ENCODE results near the gene POLR3A. TPM values are rescaled to one million over a fixed set of nuclear protein-coding genes. Genes with fewer than 3 reads are reported as not detected.

The POLR3A gene
- total and polyA plus RNA-seq, 2 of the 13 experiments (the other 11 are each of a cell fraction or from before 2014, with no cell fraction given), result 13.6 to 19.2 TPM

DNA sequence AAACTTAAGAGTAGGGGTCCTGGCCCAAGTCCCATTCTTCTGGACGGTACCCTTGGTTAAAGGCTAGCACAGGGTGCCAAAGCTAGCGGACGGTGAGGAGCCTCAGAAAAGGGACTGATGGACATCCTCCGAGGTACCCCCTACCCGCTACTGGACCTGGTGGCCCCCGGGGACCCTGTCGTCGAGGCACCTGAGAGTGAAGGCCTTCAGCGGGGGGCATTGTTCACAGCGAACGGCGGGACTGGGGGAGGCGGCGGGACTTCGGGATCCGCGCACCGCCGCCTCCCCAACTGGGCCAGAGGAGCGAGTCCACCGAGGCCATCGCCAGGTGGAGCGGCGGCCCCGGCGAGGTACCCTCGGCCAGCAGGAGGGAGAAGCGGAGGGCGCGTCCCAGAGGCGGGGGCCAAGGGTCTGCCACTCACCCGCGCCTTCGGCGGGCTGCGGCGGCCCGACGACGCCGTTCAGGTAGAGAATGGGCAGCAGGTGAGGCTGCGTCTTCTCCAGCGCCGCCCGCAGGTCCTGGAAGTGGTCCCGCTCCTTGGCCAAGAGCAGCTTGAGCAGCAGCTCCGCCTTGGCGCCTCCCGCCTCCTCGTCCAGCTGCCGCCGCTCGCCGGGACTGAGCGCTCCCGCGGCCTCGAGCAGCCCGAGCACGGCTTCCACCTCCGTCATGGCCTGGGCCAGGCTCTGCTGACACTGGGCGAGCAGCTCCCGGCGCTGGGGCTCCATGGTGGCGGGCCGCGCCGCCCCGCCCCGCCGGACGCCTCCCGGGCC lies 103.3 kb downstream of the POLR3A start (continued):
- TF ChIP-seq, protein P1, sequence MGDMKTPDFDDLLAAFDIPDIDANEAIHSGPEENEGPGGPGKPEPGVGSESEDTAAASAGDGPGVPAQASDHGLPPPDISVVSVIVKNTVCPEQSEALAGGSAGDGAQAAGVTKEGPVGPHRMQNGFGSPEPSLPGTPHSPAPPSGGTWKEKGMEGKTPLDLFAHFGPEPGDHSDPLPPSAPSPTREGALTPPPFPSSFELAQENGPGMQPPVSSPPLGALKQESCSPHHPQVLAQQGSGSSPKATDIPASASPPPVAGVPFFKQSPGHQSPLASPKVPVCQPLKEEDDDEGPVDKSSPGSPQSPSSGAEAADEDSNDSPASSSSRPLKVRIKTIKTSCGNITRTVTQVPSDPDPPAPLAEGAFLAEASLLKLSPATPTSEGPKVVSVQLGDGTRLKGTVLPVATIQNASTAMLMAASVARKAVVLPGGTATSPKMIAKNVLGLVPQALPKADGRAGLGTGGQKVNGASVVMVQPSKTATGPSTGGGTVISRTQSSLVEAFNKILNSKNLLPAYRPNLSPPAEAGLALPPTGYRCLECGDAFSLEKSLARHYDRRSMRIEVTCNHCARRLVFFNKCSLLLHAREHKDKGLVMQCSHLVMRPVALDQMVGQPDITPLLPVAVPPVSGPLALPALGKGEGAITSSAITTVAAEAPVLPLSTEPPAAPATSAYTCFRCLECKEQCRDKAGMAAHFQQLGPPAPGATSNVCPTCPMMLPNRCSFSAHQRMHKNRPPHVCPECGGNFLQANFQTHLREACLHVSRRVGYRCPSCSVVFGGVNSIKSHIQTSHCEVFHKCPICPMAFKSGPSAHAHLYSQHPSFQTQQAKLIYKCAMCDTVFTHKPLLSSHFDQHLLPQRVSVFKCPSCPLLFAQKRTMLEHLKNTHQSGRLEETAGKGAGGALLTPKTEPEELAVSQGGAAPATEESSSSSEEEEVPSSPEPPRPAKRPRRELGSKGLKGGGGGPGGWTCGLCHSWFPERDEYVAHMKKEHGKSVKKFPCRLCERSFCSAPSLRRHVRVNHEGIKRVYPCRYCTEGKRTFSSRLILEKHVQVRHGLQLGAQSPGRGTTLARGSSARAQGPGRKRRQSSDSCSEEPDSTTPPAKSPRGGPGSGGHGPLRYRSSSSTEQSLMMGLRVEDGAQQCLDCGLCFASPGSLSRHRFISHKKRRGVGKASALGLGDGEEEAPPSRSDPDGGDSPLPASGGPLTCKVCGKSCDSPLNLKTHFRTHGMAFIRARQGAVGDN (CRISPR knock-in tag; IDR thresholded peaks at IDR 0.05), result peak; percentile 81
- TF ChIP-seq ZNF160 (CRISPR knock-in tag; IDR thresholded peaks at IDR 0.05) (no peak), GATAD1 (CRISPR knock-in tag; IDR thresholded peaks at IDR 0.05) (0 out of 2 replicates have a peak, but pooled peaks have one; percentile 8), TCF12 (IDR thresholded peaks at IDR 0.05) (no peak), TCF12 (CRISPR knock-in tag; IDR thresholded peaks at IDR 0.05) (0 out of 2 replicates have a peak, but pooled peaks have one; percentile 36), ZNF709 (CRISPR knock-in tag; IDR thresholded peaks at IDR 0.05) (no peak), ZNF678 (CRISPR knock-in tag; IDR thresholded peaks at IDR 0.05) (0 out of 2 replicates have a peak, but pooled peaks have one; percentile 32), MEIS1 (CRISPR knock-in tag; IDR thresholded peaks at IDR 0.05; ENCODE audit: borderline replicate concordance) (peak; percentile 52; the same call in 1 of the 2 replicates), ZNF572 (CRISPR knock-in tag; IDR thresholded peaks at IDR 0.05) (peak; percentile 57; the same call in 1 of the 2 replicates), SALL1 (CRISPR knock-in tag; IDR thresholded peaks at IDR 0.05) (0 out of 2 replicates have a peak, but pooled peaks have one; percentile 5), YEATS4 (CRISPR knock-in tag; IDR thresholded peaks at IDR 0.05; ENCODE audit: borderline replicate concordance) (peak; percentile 56), CCDC6 (CRISPR knock-in tag; IDR thresholded peaks at IDR 0.05) (0 out of 2 replicates have a peak, but pooled peaks have one; percentile 27), ZNF350 (CRISPR knock-in tag; IDR thresholded peaks at IDR 0.05; ENCODE audit: borderline replicate concordance, low read depth) (peak; percentile 41; the same call in 1 of the 2 replicates), ZNF501 (CRISPR knock-in tag; IDR thresholded peaks at IDR 0.05) (peak; percentile 76), NRL (CRISPR knock-in tag; IDR thresholded peaks at IDR 0.05; ENCODE audit: borderline replicate concordance) (0 out of 2 replicates have a peak, but pooled peaks have one; percentile 37)
- TF ChIP-seq, protein P2, sequence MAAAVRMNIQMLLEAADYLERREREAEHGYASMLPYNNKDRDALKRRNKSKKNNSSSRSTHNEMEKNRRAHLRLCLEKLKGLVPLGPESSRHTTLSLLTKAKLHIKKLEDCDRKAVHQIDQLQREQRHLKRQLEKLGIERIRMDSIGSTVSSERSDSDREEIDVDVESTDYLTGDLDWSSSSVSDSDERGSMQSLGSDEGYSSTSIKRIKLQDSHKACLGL (CRISPR knock-in tag; IDR thresholded peaks at IDR 0.05), result peak; percentile 27; the same call in 1 of the 2 replicates
- TF ChIP-seq, protein P3, sequence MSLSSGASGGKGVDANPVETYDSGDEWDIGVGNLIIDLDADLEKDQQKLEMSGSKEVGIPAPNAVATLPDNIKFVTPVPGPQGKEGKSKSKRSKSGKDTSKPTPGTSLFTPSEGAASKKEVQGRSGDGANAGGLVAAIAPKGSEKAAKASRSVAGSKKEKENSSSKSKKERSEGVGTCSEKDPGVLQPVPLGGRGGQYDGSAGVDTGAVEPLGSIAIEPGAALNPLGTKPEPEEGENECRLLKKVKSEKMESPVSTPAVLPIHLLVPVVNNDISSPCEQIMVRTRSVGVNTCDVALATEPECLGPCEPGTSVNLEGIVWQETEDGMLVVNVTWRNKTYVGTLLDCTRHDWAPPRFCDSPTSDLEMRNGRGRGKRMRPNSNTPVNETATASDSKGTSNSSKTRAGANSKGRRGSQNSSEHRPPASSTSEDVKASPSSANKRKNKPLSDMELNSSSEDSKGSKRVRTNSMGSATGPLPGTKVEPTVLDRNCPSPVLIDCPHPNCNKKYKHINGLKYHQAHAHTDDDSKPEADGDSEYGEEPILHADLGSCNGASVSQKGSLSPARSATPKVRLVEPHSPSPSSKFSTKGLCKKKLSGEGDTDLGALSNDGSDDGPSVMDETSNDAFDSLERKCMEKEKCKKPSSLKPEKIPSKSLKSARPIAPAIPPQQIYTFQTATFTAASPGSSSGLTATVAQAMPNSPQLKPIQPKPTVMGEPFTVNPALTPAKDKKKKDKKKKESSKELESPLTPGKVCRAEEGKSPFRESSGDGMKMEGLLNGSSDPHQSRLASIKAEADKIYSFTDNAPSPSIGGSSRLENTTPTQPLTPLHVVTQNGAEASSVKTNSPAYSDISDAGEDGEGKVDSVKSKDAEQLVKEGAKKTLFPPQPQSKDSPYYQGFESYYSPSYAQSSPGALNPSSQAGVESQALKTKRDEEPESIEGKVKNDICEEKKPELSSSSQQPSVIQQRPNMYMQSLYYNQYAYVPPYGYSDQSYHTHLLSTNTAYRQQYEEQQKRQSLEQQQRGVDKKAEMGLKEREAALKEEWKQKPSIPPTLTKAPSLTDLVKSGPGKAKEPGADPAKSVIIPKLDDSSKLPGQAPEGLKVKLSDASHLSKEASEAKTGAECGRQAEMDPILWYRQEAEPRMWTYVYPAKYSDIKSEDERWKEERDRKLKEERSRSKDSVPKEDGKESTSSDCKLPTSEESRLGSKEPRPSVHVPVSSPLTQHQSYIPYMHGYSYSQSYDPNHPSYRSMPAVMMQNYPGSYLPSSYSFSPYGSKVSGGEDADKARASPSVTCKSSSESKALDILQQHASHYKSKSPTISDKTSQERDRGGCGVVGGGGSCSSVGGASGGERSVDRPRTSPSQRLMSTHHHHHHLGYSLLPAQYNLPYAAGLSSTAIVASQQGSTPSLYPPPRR (CRISPR knock-in tag; IDR thresholded peaks at IDR 0.05; ENCODE audit: borderline replicate concordance), result 0 out of 2 replicates have a peak, but pooled peaks have one; percentile 40
- TF ChIP-seq, protein P4, sequence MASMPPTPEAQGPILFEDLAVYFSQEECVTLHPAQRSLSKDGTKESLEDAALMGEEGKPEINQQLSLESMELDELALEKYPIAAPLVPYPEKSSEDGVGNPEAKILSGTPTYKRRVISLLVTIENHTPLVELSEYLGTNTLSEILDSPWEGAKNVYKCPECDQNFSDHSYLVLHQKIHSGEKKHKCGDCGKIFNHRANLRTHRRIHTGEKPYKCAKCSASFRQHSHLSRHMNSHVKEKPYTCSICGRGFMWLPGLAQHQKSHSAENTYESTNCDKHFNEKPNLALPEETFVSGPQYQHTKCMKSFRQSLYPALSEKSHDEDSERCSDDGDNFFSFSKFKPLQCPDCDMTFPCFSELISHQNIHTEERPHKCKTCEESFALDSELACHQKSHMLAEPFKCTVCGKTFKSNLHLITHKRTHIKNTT (CRISPR knock-in tag; IDR thresholded peaks at IDR 0.05), result no peak
